ENCODE measurements around the gene LAMA3. TPM values are rescaled to one million over a fixed set of nuclear protein-coding genes. Genes with fewer than 3 reads are reported as not detected.
A peak's percentile ranks its signal among the peaks of the same experiment; 100 is the strongest.

Gene LAMA3
- total and polyA plus RNA-seq, 2 experiments from 2014 or later, result 3.9 to 4.9 TPM

- Mint-ChIP-seq H3K4me3 (no peak overlapping the region), H3K36me3 (ENCODE audit: low read depth) (no peaks in the 10 kb centered on the region), H3K27me3 (ENCODE audit: insufficient read depth, low read depth, poor library complexity) (no peaks in the 10 kb centered on the region), H3K9me3 (no peaks in the 10 kb centered on the region), H3K4me1 (peaks cover 16% of the 10 kb centered on the region), H3K27ac (no peak overlapping the region)
- Histone ChIP-seq H3F3A (replicated peaks; ENCODE audit: low read depth) (peaks cover 7% of the 10 kb centered on the region; the same call in 1 of the 2 replicates), H3K27ac (ENCODE audit: low read depth) (no peak overlapping the region), H3K79me2 (replicated peaks; ENCODE audit: insufficient read depth) (no peaks in the 10 kb centered on the region), H3K9me2 (ENCODE audit: insufficient read depth) (0 out of 2 replicates have a peak, but pooled peaks cover 2% of the 10 kb centered on the region), H4K20me1 (replicated peaks; ENCODE audit: insufficient read depth) (no peaks in the 10 kb centered on the region), H3K36me3 (ENCODE audit: insufficient read depth) (no peaks in the 10 kb centered on the region), H3K4me2 (peak overlapping the region; percentile 73), H2AFZ (peak overlapping the region; percentile 93), H3K4me1 (ENCODE audit: insufficient read depth) (peaks cover 20% of the 10 kb centered on the region), H3K27me3 (ENCODE audit: insufficient read depth) (no peaks in the 10 kb centered on the region), H3K4me3 (no peak overlapping the region)
- TF ChIP-seq EZH2 (IDR thresholded peaks at IDR 0.05; ENCODE audit: low read depth, unreplicated experiment), result no peak
- TF ChIP-seq CREB1 (CRISPR knock-in tag; IDR thresholded peaks at IDR 0.05; ENCODE audit: low read depth), result no peak
- no peak for TF ChIP-seq ZNF114 (CRISPR knock-in tag; IDR thresholded peaks at IDR 0.05)
- TF ChIP-seq JUNB (IDR thresholded peaks at IDR 0.05; ENCODE audit: unreplicated experiment), result no peak
- no peak for TF ChIP-seq EZH2phosphoT487 (IDR thresholded peaks at IDR 0.05; ENCODE audit: unreplicated experiment)
- TF ChIP-seq ZNF331 (CRISPR knock-in tag; IDR thresholded peaks at IDR 0.05; ENCODE audit: low read depth), result no peak
- no peak for TF ChIP-seq POLR2AphosphoS5 (IDR thresholded peaks at IDR 0.05; ENCODE audit: low read depth)
- TF ChIP-seq REST (IDR thresholded peaks at IDR 0.05; ENCODE audit: unreplicated experiment), result no peak
- TF ChIP-seq ZNF462 (CRISPR knock-in tag; IDR thresholded peaks at IDR 0.05), result no peak
- TF ChIP-seq STAT1 (IDR thresholded peaks at IDR 0.05; ENCODE audit: unreplicated experiment), result no peak
- TF ChIP-seq CTCF (conservative IDR thresholded peaks at IDR 0.05; ENCODE audit: low read depth in 2 of 2), result no peak
- TF ChIP-seq ETS1 (IDR thresholded peaks at IDR 0.05), result no peak
- no peak for TF ChIP-seq NANOG (IDR thresholded peaks at IDR 0.05; ENCODE audit: borderline replicate concordance)
- ATAC-seq, result peak; percentile 77
- no peak for DNase-seq (ENCODE audit: low spot score)
Measured at GRCh38 chr18:23981369-23981980, 292.2 kb downstream of the LAMA3 start.
